Measurements from ENCODE around the gene PDE4A. TPM values are rescaled to one million over a fixed set of nuclear protein-coding genes. Genes with fewer than 3 reads are reported as not detected.

PDE4A gene
- total and polyA plus RNA-seq, 2 of the 13 experiments (the other 11 are each of a cell fraction or from before 2014, with no cell fraction given): 1.1 to 4.1 TPM

DNA sequence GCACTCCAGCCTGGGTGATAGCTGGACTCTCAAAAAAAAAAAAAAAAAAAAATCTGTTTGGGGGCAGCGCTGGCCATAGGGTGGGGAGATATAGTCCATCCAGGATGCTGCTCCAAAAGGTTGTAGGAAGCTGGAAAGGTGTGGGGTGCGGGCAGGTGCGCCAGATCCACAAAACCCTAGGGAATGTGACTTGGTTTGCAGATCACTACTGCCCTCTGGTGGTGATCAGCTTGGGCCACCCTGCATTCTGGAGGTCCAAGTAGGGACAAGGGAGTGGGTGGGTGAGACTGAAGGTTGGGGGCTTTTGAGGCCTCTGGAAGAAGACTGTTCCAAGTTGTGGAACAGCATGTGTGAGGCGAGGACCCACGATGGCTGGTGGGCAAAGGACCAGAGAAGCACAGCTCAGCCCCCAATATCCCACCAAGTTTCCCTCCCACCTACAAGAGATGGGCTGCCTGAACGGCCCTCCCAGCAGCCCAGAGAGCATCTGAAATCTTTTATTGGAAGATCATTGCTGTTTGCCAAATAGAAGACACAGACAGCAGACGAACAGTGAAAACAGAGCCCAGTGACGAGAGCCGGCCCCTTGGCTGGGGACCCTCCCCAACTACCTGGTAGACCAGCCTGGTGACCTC lies 29.6 kb upstream of the PDE4A start (continued):
- TF ChIP-seq, protein P1, sequence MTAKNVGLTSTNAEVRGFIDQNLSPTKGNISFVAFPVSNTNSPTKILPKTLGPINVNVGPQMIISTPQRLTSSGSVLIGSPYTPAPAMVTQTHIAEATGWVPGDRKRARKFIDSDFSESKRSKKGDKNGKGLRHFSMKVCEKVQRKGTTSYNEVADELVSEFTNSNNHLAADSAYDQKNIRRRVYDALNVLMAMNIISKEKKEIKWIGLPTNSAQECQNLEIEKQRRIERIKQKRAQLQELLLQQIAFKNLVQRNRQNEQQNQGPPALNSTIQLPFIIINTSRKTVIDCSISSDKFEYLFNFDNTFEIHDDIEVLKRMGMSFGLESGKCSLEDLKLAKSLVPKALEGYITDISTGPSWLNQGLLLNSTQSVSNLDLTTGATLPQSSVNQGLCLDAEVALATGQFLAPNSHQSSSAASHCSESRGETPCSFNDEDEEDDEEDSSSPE (CRISPR knock-in tag; IDR thresholded peaks at IDR 0.05): no peak
- TF ChIP-seq ATF1 (CRISPR knock-in tag; IDR thresholded peaks at IDR 0.05): no peak
- TF ChIP-seq XRCC5 (optimal IDR thresholded peaks at IDR 0.05; ENCODE audit: low read length): peak; percentile 40
- TF ChIP-seq, protein P2, sequence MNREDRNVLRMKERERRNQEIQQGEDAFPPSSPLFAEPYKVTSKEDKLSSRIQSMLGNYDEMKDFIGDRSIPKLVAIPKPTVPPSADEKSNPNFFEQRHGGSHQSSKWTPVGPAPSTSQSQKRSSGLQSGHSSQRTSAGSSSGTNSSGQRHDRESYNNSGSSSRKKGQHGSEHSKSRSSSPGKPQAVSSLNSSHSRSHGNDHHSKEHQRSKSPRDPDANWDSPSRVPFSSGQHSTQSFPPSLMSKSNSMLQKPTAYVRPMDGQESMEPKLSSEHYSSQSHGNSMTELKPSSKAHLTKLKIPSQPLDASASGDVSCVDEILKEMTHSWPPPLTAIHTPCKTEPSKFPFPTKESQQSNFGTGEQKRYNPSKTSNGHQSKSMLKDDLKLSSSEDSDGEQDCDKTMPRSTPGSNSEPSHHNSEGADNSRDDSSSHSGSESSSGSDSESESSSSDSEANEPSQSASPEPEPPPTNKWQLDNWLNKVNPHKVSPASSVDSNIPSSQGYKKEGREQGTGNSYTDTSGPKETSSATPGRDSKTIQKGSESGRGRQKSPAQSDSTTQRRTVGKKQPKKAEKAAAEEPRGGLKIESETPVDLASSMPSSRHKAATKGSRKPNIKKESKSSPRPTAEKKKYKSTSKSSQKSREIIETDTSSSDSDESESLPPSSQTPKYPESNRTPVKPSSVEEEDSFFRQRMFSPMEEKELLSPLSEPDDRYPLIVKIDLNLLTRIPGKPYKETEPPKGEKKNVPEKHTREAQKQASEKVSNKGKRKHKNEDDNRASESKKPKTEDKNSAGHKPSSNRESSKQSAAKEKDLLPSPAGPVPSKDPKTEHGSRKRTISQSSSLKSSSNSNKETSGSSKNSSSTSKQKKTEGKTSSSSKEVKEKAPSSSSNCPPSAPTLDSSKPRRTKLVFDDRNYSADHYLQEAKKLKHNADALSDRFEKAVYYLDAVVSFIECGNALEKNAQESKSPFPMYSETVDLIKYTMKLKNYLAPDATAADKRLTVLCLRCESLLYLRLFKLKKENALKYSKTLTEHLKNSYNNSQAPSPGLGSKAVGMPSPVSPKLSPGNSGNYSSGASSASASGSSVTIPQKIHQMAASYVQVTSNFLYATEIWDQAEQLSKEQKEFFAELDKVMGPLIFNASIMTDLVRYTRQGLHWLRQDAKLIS (CRISPR knock-in tag; IDR thresholded peaks at IDR 0.05): no peak
- no peak for TF ChIP-seq ZNF224 (CRISPR knock-in tag; IDR thresholded peaks at IDR 0.05)
- TF ChIP-seq, protein P3, sequence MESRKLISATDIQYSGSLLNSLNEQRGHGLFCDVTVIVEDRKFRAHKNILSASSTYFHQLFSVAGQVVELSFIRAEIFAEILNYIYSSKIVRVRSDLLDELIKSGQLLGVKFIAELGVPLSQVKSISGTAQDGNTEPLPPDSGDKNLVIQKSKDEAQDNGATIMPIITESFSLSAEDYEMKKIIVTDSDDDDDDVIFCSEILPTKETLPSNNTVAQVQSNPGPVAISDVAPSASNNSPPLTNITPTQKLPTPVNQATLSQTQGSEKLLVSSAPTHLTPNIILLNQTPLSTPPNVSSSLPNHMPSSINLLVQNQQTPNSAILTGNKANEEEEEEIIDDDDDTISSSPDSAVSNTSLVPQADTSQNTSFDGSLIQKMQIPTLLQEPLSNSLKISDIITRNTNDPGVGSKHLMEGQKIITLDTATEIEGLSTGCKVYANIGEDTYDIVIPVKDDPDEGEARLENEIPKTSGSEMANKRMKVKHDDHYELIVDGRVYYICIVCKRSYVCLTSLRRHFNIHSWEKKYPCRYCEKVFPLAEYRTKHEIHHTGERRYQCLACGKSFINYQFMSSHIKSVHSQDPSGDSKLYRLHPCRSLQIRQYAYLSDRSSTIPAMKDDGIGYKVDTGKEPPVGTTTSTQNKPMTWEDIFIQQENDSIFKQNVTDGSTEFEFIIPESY (CRISPR knock-in tag; IDR thresholded peaks at IDR 0.05): peak; percentile 80; the same call in 1 of the 2 replicates
- no peak for TF ChIP-seq NFYC (CRISPR knock-in tag; IDR thresholded peaks at IDR 0.05)
- no peak for TF ChIP-seq KDM4B (CRISPR knock-in tag; IDR thresholded peaks at IDR 0.05)
- TF ChIP-seq ZNF350 (CRISPR knock-in tag; IDR thresholded peaks at IDR 0.05; ENCODE audit: borderline replicate concordance, low read depth): no peak
- TF ChIP-seq ZSCAN31 (CRISPR knock-in tag; IDR thresholded peaks at IDR 0.05; ENCODE audit: low read depth): no peak
- TF ChIP-seq STAG1 (CRISPR knock-in tag; IDR thresholded peaks at IDR 0.05): peak; percentile 79
- TF ChIP-seq, protein P4, sequence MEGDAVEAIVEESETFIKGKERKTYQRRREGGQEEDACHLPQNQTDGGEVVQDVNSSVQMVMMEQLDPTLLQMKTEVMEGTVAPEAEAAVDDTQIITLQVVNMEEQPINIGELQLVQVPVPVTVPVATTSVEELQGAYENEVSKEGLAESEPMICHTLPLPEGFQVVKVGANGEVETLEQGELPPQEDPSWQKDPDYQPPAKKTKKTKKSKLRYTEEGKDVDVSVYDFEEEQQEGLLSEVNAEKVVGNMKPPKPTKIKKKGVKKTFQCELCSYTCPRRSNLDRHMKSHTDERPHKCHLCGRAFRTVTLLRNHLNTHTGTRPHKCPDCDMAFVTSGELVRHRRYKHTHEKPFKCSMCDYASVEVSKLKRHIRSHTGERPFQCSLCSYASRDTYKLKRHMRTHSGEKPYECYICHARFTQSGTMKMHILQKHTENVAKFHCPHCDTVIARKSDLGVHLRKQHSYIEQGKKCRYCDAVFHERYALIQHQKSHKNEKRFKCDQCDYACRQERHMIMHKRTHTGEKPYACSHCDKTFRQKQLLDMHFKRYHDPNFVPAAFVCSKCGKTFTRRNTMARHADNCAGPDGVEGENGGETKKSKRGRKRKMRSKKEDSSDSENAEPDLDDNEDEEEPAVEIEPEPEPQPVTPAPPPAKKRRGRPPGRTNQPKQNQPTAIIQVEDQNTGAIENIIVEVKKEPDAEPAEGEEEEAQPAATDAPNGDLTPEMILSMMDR (CRISPR knock-in tag; IDR thresholded peaks at IDR 0.05): peak; percentile 89
- TF ChIP-seq, protein P5, sequence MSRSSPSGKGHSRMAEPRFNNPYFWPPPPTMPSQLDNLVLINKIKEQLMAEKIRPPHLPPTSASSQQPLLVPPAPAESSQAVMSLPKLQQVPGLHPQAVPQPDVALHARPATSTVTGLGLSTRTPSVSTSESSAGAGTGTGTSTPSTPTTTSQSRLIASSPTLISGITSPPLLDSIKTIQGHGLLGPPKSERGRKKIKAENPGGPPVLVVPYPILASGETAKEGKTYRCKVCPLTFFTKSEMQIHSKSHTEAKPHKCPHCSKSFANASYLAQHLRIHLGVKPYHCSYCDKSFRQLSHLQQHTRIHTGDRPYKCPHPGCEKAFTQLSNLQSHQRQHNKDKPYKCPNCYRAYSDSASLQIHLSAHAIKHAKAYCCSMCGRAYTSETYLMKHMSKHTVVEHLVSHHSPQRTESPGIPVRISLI (CRISPR knock-in tag; IDR thresholded peaks at IDR 0.05; ENCODE audit: borderline replicate concordance): peak; percentile 15; the same call in 1 of the 2 replicates
- TF ChIP-seq NCOA1 (CRISPR knock-in tag; IDR thresholded peaks at IDR 0.05): no peak
- no peak for TF ChIP-seq AKAP8 (CRISPR knock-in tag; IDR thresholded peaks at IDR 0.05)
- peak; percentile 63 for TF ChIP-seq U2AF1 (optimal IDR thresholded peaks at IDR 0.05; ENCODE audit: low read depth, low read length)
- peak; percentile 48 for TF ChIP-seq TEAD3 (CRISPR knock-in tag; optimal IDR thresholded peaks at IDR 0.05; ENCODE audit: borderline replicate concordance)
- peak; percentile 75 for TF ChIP-seq RBM22 (optimal IDR thresholded peaks at IDR 0.05; ENCODE audit: low read length)
